ENCODE measurements around the gene PSMB3. TPM values are rescaled to one million over a fixed set of nuclear protein-coding genes. Genes with fewer than 3 reads are reported as not detected.

PSMB3 gene
- total and polyA plus RNA-seq, 9 of the 15 experiments (the other 6 are each of a cell fraction or from before 2014, with no cell fraction given) = 460 to 2,775 (median 574) TPM

DNA sequence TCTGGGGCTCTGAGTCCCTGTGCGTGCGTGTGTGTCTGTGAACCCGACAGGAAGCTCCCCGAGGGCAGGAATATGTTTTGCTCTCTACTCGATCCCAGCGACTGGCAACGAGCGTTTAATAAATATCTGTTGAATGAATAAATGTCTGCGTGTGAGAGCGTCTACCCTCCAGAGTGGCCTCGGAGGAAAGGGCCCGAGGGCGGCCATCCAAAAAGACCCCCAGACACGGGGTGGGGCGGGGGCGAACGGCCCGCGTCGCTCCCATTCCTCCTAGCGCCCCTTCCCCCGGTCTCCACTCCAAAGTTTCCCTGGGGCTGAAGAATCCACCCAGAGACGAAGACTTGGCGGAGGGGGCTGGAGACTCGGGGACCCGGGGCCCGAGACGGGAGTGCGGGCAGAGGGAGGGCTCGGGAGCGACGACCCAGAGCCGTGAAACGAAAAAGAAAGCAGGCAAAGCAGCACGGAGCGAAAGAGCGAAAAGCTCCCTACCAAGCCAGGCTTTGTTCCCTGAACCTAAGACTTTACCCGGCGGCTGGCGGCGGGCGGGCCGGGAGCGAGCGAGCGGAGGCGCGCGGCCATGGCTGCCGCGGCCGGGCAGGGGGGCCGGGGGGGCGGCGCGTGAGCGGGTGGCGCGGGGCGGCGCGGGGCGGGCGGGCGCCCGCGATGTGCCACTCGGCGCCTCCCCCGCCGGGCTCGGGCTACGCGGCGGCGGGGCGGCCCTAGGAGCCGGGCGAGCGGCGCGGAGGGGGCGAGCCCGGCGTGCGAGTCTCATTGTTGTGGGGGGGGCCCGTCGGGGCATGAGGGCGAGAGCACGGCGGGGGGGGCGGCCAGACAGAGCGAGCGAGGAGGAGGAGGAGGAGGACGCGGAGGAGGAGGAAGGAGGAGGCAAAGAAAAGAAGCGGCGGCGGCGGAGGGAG, 47.7 kb upstream of the PSMB3 start, which contains the start of gene MLLT6 (continued):
- no peak for TF ChIP-seq ZNF518B (CRISPR knock-in tag; IDR thresholded peaks at IDR 0.05)
- no peak for TF ChIP-seq GABPB1 (CRISPR knock-in tag; IDR thresholded peaks at IDR 0.05)
- peak; percentile 65 for TF ChIP-seq CXXC5 (CRISPR knock-in tag; IDR thresholded peaks at IDR 0.05)
- no peak for TF ChIP-seq ATF2 (CRISPR knock-in tag; IDR thresholded peaks at IDR 0.05)
- TF ChIP-seq SRSF7 (optimal IDR thresholded peaks at IDR 0.05; ENCODE audit: low read depth, low read length) = no peak
- TF ChIP-seq, protein P1, sequence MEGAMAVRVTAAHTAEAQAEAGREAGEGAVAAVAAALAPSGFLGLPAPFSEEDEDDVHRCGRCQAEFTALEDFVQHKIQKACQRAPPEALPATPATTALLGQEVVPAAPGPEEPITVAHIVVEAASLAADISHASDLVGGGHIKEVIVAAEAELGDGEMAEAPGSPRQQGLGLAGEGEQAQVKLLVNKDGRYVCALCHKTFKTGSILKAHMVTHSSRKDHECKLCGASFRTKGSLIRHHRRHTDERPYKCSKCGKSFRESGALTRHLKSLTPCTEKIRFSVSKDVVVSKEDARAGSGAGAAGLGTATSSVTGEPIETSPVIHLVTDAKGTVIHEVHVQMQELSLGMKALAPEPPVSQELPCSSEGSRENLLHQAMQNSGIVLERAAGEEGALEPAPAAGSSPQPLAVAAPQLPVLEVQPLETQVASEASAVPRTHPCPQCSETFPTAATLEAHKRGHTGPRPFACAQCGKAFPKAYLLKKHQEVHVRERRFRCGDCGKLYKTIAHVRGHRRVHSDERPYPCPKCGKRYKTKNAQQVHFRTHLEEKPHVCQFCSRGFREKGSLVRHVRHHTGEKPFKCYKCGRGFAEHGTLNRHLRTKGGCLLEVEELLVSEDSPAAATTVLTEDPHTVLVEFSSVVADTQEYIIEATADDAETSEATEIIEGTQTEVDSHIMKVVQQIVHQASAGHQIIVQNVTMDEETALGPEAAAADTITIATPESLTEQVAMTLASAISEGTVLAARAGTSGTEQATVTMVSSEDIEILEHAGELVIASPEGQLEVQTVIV (CRISPR knock-in tag; IDR thresholded peaks at IDR 0.05; ENCODE audit: borderline replicate concordance) = no peak
- no peak for TF ChIP-seq RBM15 (IDR thresholded peaks at IDR 0.05; ENCODE audit: insufficient read depth, low read length)
- TF ChIP-seq, protein P2, sequence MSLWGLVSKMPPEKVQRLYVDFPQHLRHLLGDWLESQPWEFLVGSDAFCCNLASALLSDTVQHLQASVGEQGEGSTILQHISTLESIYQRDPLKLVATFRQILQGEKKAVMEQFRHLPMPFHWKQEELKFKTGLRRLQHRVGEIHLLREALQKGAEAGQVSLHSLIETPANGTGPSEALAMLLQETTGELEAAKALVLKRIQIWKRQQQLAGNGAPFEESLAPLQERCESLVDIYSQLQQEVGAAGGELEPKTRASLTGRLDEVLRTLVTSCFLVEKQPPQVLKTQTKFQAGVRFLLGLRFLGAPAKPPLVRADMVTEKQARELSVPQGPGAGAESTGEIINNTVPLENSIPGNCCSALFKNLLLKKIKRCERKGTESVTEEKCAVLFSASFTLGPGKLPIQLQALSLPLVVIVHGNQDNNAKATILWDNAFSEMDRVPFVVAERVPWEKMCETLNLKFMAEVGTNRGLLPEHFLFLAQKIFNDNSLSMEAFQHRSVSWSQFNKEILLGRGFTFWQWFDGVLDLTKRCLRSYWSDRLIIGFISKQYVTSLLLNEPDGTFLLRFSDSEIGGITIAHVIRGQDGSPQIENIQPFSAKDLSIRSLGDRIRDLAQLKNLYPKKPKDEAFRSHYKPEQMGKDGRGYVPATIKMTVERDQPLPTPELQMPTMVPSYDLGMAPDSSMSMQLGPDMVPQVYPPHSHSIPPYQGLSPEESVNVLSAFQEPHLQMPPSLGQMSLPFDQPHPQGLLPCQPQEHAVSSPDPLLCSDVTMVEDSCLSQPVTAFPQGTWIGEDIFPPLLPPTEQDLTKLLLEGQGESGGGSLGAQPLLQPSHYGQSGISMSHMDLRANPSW (CRISPR knock-in tag; IDR thresholded peaks at IDR 0.05) = no peak
- TF ChIP-seq ZNF174 (CRISPR knock-in tag; IDR thresholded peaks at IDR 0.05) = no peak
- peak; percentile 21 for TF ChIP-seq HMGN3 (IDR thresholded peaks at IDR 0.05; ENCODE audit: borderline replicate concordance, extremely low read depth, insufficient read length, low read depth, low read length)
- peak; percentile 31; the same call in 1 of the 2 replicates for TF ChIP-seq CTBP1 (IDR thresholded peaks at IDR 0.05; ENCODE audit: borderline replicate concordance)
- 0 out of 2 replicates have a peak, but pooled peaks have one; percentile 4 for TF ChIP-seq TEAD4 (IDR thresholded peaks at IDR 0.05; ENCODE audit: low read length)
- no peak for TF ChIP-seq TEAD4 (CRISPR knock-in tag; IDR thresholded peaks at IDR 0.05; ENCODE audit: borderline replicate concordance)
- TF ChIP-seq, protein P3, sequence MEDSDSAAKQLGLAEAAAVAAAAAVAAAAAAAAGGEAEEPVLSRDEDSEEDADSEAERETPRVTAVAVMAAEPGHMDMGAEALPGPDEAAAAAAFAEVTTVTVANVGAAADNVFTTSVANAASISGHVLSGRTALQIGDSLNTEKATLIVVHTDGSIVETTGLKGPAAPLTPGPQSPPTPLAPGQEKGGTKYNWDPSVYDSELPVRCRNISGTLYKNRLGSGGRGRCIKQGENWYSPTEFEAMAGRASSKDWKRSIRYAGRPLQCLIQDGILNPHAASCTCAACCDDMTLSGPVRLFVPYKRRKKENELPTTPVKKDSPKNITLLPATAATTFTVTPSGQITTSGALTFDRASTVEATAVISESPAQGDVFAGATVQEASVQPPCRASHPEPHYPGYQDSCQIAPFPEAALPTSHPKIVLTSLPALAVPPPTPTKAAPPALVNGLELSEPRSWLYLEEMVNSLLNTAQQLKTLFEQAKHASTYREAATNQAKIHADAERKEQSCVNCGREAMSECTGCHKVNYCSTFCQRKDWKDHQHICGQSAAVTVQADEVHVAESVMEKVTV (CRISPR knock-in tag; IDR thresholded peaks at IDR 0.05) = no peak

Measured in K562 (cell line).